Germinal center (tissue), 1 donor: ENCODE results near the gene KLHDC10.
"Not testable (repeated sequence)": the region's sequence is repeated elsewhere in the genome, so short reads cannot be mapped to it uniquely, and the experiment has no call there.

Experiments used
- DNase-seq: peaks from one replicate; pipeline ENCODE4 v3.0.0; 2012; ENCODE audit warnings: mixed read lengths, low spot score

KLHDC10 gene

GRCh38 chr7:130118294-130118693 lies 48.0 kb downstream of the KLHDC10 start:
- DNase-seq = no peak

GRCh38 chr7:130118801-130119200 lies 48.5 kb downstream of the KLHDC10 start:
- DNase-seq = no peak

- no peak for DNase-seq
These were observed 53.2 kb downstream of the KLHDC10 start for GRCh38 chr7:130123501-130123900.

- DNase-seq = no peak
These were observed 54.4 kb downstream of the KLHDC10 start for GRCh38 chr7:130124711-130125110.

- not testable (repeated sequence) for DNase-seq
These were observed 56.5 kb downstream of the KLHDC10 start for GRCh38 chr7:130126840-130127239.

- no peak for DNase-seq
These were observed 57.1 kb downstream of the KLHDC10 start for GRCh38 chr7:130127404-130127803.

GRCh38 chr7:130127821-130128317 lies 57.5 kb downstream of the KLHDC10 start:
- DNase-seq = no peak

GRCh38 chr7:130129011-130129411 lies 58.7 kb downstream of the KLHDC10 start:
- DNase-seq = no peak

GRCh38 chr7:130131191-130131834 lies 61.0 kb downstream of the KLHDC10 start:
- DNase-seq = no peak

- no peak for DNase-seq
These were observed 61.9 kb downstream of the KLHDC10 start for GRCh38 chr7:130131964-130132875.

- no peak for DNase-seq
These were observed 62.9 kb downstream of the KLHDC10 start for GRCh38 chr7:130133029-130133782.

- no peak for DNase-seq
These were observed 63.8 kb downstream of the KLHDC10 start for GRCh38 chr7:130134106-130134636.

GRCh38 chr7:130134726-130135125 lies 64.4 kb downstream of the KLHDC10 start:
- DNase-seq = no peak

GRCh38 chr7:130135208-130136205 lies 65.2 kb downstream of the KLHDC10 start:
- no peak for DNase-seq

- no peak for DNase-seq
These were observed 66.3 kb downstream of the KLHDC10 start for GRCh38 chr7:130136579-130137167.

GRCh38 chr7:130137207-130137606 lies 66.9 kb downstream of the KLHDC10 start:
- no peak for DNase-seq

GRCh38 chr7:130139193-130139960 lies 69.0 kb downstream of the KLHDC10 start:
- no peak for DNase-seq

GRCh38 chr7:130140551-130141160 lies 70.3 kb downstream of the KLHDC10 start:
- no peak for DNase-seq
